ES-I3 (cell line): ENCODE data around the gene GIMAP2.
"Not testable (repeated sequence)": the region's sequence is repeated elsewhere in the genome, so short reads cannot be mapped to it uniquely, and the experiment has no call there.

Experiments
- H3K36me3 ChIP-seq: 2 replicates; pipeline ENCODE4 v1.6.1; 2013; ENCODE audit warnings: mild to moderate bottlenecking, low read length, control low read depth, moderate library complexity; ENCODE audit not compliant: insufficient read depth
- H3K4me1 ChIP-seq: 2 replicates; pipeline ENCODE4 v1.6.1; 2013; ENCODE audit warnings: mild to moderate bottlenecking, control low read depth, low read length; ENCODE audit not compliant: insufficient read depth
- H3K9ac ChIP-seq: 2 replicates; pipeline ENCODE4 v1.6.1; 2013; ENCODE audit warnings: low read depth, mild to moderate bottlenecking, low read length, moderate library complexity
- H3K9me3 ChIP-seq: 2 replicates; pipeline ENCODE4 v1.6.1; 2013; ENCODE audit warnings: mild to moderate bottlenecking, low read length, moderate library complexity; ENCODE audit not compliant: control insufficient read depth, insufficient read depth

Gene GIMAP2

DNA sequence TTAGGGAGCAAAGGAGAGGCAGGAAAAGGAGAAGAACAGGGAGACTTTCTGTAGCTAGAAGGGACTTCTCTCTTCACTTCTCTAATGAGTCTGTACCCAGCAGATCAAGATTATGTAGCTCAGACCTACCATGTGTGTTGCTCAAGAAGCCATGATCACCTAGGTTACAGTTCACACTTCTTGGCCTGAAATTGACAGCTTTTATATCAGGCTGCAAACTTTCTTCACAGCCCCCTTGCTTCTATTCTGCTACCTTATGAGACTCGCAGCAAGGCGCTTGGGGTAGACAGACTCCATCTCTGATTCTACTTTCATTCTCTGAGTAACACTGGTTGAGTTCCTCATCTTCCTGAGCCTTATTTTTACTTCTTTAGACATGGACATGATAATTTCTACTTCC is 19.6 kb upstream of the GIMAP2 start:
- H3K36me3 ChIP-seq = no peaks in the 10 kb centered on the region
- peaks cover 2% of the 10 kb centered on the region; the same call in 1 of the 2 replicates for H3K9me3 ChIP-seq
- H3K9ac ChIP-seq = no peak overlapping the region
- H3K4me1 ChIP-seq = no peaks in the 10 kb centered on the region

DNA sequence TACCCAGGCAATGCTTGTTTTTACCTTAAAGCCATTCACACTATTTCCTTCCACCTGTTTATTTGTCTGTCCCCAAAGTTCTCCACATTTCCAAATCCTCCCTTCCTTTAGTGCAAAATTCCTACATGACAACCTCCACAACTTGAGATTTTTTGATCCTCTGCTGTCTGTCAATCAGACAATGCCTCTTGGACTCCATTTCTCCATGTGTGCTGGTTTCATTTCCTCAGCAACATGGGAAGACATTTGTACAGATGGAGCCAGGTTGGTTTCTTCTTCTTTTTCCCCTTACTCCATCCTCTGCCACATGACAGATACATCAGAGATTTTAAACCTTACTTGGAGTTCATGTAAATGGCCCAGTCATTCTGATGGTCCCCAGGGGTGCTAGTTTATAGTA is 19.1 kb upstream of the GIMAP2 start:
- Histone ChIP-seq H3K36me3 (no peaks in the 10 kb centered on the region), H3K9me3 (peaks cover 2% of the 10 kb centered on the region; the same call in 1 of the 2 replicates), H3K9ac (no peak overlapping the region), H3K4me1 (no peaks in the 10 kb centered on the region)

DNA sequence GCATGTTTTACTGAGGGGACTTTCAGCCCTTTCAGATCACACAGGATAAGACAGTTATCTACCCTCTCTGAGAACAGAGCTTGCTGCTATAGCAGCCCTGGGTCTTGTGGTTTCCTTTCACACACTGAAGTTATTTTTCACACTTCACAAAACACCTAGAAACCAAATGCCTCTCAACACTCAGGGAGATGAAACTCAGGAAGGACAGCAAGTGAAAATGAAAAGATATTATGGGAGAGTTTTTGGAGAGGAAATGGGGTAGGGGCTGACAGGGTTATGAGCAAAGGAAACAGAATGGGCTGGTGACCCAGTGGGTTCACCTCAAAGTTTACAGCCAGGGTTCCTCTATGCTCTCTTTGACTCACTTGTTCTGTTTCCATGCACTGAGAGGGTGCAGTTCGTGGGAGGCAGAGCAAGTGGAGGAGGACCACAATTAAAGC is 17.0 kb upstream of the GIMAP2 start:
- Histone ChIP-seq H3K9me3 (peaks cover 2% of the 10 kb centered on the region; the same call in 1 of the 2 replicates), H3K9ac (no peak overlapping the region), H3K4me1 (no peaks in the 10 kb centered on the region), H3K36me3 (no peaks in the 10 kb centered on the region)

DNA sequence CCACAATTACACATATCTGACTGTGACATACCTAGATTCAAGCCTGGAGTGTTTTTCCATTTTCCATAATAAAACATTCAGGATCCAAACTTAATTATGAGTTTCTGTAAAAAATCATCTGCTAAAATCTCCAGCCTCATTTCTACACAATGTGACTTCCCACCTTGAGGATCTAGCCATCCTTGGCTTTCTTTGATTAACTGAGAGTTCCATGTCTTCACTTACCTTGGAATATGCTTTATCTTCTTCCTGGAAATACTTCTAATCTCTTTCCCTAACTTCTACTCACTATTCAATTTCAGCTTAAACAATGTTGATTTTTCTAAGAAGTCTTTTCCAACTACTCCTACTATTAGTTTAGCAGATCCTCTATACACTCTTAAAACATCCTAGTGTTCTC is 16.5 kb upstream of the GIMAP2 start:
- H3K9ac ChIP-seq = no peak overlapping the region
- no peaks in the 10 kb centered on the region for H3K4me1 ChIP-seq
- peaks cover 2% of the 10 kb centered on the region; the same call in 1 of the 2 replicates for H3K9me3 ChIP-seq
- H3K36me3 ChIP-seq = no peaks in the 10 kb centered on the region

DNA sequence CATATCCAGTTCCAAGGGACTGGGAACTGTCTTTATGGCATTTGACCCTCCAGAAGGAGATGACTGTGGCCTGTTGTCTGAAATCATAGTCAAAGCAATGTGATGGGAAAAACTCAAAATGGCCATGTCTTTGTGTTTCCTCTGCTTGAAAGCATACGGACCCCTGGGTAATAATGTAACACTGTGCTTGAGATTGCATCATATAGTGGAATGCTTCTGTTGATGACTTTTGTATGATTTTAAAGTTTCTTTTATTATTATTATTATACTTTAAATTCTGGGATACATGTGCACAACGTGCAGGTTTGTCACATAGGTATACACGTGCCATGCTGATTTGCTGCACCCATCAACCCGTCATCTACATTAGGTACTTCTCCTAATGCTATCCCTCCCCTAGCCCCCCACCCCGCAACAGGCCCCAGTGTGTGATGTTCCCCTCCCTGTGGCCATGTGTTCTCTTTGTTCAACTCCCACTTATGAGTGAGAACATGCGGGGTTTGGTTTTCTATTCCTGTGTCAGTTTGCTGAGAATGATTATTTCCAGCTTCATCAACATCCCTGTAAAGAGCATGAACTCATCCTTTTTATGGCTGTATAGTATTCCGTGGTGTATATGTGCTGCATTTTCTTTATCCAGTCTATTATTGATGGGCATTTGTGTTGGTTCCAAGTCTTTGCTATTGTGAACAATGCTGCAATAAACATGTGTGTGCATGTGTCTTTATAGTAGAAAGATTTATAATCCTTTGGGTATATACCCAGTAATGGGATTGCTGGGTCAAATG is 13.5 kb upstream of the GIMAP2 start:
- H3K9me3 ChIP-seq, H3K4me1 ChIP-seq, H3K9ac ChIP-seq, H3K36me3 ChIP-seq: not testable (repeated sequence)

DNA sequence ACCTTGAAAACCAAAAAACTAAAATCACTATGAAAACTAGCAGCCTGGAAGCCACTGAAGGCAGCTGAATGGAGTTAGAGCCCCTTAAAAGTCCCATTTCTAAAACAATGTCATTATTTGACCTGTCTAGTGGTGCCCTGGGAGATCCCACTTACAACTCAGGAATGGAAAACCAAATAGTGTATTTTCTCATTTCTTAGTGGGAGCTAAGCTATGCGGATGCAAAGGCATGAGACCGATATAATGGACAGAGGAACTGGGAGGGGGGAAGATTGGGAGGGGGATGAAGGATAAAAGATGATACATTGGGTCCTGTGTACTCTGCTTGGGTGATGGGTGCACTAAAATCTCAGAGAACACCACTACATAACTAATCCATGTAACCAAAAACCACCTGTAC is 9.8 kb upstream of the GIMAP2 start:
- Histone ChIP-seq H3K4me1 (no peaks in the 10 kb centered on the region), H3K9ac (no peak overlapping the region), H3K36me3 (no peaks in the 10 kb centered on the region), H3K9me3 (no peaks in the 10 kb centered on the region; the same call in 1 of the 2 replicates)

DNA sequence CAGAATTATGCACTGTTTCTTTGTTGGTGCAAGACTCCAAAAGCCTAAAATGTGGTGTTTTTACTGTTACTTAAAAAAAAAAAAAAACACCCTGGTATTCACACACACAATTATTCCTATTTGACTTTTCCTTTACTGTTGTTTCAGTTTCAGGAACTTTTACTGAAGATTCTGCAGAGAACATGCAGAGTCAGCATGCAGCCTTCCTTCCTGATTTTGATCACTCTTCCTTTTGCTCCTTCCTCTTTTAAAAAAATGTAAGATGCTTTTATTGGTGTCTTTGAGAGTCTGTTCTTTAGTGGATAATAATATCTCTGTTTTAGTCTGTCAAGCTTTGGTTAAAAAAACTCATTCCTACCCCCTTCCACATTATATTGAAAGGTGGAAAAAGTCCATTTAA is 9.2 kb upstream of the GIMAP2 start:
- H3K9me3 ChIP-seq, H3K9ac ChIP-seq, H3K36me3 ChIP-seq, H3K4me1 ChIP-seq: not testable (repeated sequence)

DNA sequence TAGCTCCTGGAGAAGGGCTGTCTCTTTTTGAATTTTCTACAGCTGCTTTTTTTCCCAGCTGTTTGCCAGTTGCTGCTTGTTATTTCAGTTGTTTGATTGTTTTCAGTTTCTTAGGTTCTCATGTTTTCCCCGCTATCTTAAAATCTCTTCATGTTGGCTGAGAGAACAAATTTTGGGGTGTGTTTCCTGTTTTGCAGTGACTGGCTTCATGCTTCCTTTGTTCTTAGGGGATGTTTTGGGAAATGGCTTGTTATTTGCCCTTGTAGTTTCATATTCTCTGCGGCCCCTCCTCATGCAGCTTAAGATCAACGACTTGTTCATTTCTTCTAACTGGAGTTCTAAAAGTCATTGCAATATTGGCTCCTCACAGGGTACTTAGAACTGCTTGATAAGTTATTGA is 8.7 kb upstream of the GIMAP2 start:
- H3K36me3 ChIP-seq, H3K4me1 ChIP-seq, H3K9me3 ChIP-seq, H3K9ac ChIP-seq: not testable (repeated sequence)

DNA sequence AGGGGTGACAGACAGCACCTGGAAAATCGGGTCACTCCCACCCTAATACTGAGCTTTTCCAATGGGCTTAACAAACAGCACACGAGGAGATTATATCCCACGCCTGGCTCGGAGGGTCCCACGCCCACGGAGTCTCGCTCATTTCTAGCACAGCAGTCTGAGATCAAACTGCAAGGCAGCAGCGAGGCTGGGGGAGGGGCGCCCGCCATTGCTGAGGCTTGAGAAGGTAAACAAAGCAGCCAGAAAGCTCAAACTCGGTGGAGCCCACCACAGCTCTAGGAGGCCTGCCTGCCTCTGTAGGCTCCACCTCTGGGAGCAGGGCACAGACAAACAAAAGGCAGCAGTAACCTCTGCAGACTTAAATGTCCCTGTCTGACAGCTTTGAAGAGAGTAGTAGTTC is 6.9 kb upstream of the GIMAP2 start:
- H3K9me3 ChIP-seq, H3K36me3 ChIP-seq, H3K9ac ChIP-seq, H3K4me1 ChIP-seq: not testable (repeated sequence)

DNA sequence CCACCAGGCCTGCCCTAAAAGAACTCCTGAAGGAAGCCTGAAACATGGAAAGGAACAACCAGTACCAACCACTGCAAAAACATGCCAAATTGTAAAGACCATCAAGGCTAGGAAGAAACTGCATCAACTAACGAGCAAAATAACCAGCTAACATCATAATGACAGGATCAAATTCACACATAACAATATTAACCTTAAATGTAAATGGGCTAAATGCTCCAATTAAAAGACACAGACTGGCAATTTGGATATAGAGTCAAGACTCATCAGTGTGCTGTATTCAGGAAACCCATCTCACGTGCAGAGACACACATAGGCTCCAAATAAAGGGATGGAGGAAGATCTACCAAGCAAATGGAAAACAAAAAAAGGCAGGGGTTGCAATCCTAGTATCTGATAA is 5.1 kb upstream of the GIMAP2 start:
- H3K36me3 ChIP-seq, H3K4me1 ChIP-seq, H3K9ac ChIP-seq, H3K9me3 ChIP-seq: not testable (repeated sequence)

DNA sequence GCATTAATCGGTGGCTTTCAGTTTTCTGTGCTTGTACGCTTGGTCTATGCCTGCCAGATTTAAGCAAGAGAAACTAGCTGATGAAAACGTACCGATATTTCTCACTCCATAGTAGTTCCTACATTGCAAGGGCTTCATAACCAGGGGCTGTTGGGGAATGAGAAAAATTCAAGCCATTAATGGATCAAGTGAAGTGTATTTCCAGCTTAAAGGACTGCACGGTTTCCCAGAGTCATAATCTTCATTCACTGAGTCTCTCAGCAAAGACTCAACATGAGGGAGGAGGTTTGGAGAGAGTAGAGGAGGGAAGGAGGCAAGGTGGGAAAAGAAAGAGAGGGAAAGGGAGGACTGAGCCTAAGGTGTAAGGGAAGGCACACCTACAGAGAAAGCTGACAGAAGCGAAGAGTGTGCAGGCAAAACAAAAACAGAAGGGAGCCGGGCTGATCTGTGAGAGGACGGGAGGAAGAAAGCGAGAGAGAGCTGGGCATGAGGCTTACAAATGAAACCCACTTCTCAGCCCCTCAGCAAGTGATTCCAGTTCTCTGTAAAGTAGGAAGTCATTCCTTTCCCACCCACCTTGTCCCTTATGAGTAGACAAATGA is 625 bp downstream of the GIMAP2 start:
- Histone ChIP-seq H3K4me1 (no peaks in the 10 kb centered on the region), H3K9me3 (no peaks in the 10 kb centered on the region), H3K9ac (no peak overlapping the region), H3K36me3 (no peaks in the 10 kb centered on the region)

DNA sequence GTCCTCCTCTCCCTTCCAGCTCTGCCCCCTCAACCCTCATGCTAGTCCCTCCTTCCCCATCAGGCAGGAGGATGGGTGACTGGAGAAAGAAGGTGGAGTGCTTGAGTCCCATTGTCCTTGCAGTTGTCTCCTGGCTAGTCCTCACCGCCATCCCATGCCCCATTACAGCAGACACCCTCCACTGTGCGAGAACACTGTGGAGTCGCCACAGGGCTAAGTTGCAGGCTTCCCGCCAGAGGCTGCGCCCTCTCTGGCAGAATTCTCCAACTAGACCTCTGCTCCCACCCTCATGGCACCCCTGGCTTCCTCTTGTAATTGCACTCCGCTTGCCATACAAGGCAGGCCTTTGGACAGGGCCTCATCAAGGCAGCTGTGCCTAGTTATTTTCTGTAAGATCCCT is 3.1 kb downstream of the GIMAP2 start:
- Histone ChIP-seq H3K4me1 (no peaks in the 10 kb centered on the region), H3K36me3 (no peaks in the 10 kb centered on the region), H3K9ac (no peak overlapping the region), H3K9me3 (no peaks in the 10 kb centered on the region)

DNA sequence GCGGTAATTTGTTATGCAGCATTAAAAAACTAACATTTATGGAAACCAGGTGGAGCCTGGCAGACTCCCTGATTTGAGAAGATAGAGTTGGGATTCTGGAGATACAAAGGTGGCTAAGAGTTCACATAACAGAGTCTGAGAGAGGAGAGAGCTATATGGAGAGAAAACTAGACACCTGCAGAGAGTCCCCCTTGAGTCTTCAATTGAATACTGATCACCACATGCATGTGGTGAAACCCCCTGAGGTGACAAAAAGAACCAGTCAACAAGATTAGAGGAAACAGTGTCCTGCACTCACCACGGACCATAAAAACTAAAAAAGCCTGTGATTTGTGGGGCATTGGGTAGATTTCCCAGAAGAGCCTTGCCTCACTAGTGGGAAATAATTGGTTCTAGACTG is 10.1 kb downstream of the GIMAP2 start:
- Histone ChIP-seq H3K9me3 (no peaks in the 10 kb centered on the region), H3K9ac (no peak overlapping the region), H3K4me1 (no peaks in the 10 kb centered on the region), H3K36me3 (no peaks in the 10 kb centered on the region)

DNA sequence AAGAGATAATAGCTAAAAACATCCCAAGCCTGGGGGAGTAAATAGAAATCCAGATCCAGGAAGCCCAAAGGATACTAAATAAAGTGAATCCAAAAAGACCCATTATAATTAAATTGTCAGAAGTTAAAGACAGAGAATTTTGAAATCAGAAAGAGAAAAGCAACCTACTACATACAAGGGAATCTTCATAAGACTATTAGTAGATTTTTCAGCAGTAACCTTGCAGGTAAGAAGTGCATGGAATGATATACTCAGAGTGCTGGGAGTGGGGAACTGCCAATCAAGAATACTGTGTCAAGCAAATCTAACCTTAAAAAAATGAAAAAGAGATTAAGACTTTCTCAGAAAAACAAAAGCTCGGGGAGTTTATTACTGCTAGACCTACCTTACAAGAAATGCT is 17.7 kb downstream of the GIMAP2 start:
- Histone ChIP-seq H3K36me3 (no peaks in the 10 kb centered on the region), H3K4me1 (no peaks in the 10 kb centered on the region), H3K9me3 (peaks cover 3% of the 10 kb centered on the region; the same call in 1 of the 2 replicates), H3K9ac (no peak overlapping the region)

DNA sequence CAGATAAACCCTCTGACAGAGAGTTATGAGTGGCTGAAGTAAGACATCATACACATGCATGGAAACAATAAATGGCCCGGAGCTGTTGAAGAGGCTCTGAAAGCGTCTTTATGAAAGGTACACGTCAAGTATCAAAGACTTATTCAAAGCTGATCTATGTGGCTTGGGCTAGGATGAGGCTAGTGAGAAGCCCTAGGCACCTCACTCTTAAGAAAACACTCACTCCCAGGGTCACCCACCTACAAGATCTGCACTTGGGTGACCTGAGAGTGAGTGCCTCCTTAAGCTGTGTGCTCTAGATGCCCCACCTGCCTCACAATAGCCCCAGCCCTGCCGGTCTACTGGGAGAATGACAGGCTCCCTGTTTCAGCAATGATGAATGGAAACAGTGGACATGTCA is 29.8 kb downstream of the GIMAP2 start:
- no peaks in the 10 kb centered on the region for H3K4me1 ChIP-seq
- H3K9ac ChIP-seq = no peak overlapping the region
- no peaks in the 10 kb centered on the region for H3K36me3 ChIP-seq
- no peaks in the 10 kb centered on the region for H3K9me3 ChIP-seq
